H1 (cell line): ENCODE measurements around the gene TJP3. TPM values are rescaled to one million over a fixed set of nuclear protein-coding genes. Genes with fewer than 3 reads are reported as not detected.

ENCODE experiments used
- CTCF ChIA-PET: fragments of 300-600 bp; sonication (Branson Sonifier 250); formaldehyde crosslinking; loops from one replicate; lab custom pipeline; 2021; ENCODE audit not compliant: partially characterized antibody; lab: Charles Lee
- POLR2A ChIA-PET: fragments of 300-600 bp; sonication (Branson Sonifier 250); formaldehyde crosslinking; loops from one replicate; lab custom pipeline; 2021; ENCODE audit warnings: inconsistent platforms; ENCODE audit not compliant: partially characterized antibody; lab: Charles Lee
- DNase-seq, 2 experiments: peaks; one replicate each; pipeline versions ENCODE4 v3.0.0 to v3.0.0-alpha.2; 2010 to 2022; ENCODE audit warnings: low spot score in 2 of 2, low read depth in 1 of 2, mixed read lengths in 1 of 2
- FAIRE-seq: peaks from 2 replicates; lab custom pipeline; 2011; peaks lifted over from hg19 to GRCh38; lab: Jason Lieb, UNC
- H2AFZ ChIP-seq: 2 replicates; pipeline ENCODE4 v1.8.1; 2012; ENCODE audit warnings: low read length, inconsistent platforms
- H2AK5ac ChIP-seq: 2 replicates; pipeline ENCODE4 v1.6.1; 2013; ENCODE audit warnings: low read depth, low read length
- H2BK120ac ChIP-seq: replicated peaks from 2 replicates; pipeline ENCODE3; 2013; ENCODE audit warnings: low read depth, low read length, inconsistent platforms
- H2BK12ac ChIP-seq: 2 replicates; pipeline ENCODE4 v1.6.1; 2013; ENCODE audit warnings: low read depth, low read length
- H2BK15ac ChIP-seq: 2 replicates; pipeline ENCODE4 v1.6.1; 2013; ENCODE audit warnings: low read length
- H2BK20ac ChIP-seq: 2 replicates; pipeline ENCODE4 v1.6.1; 2013; ENCODE audit warnings: low read length
- H2BK5ac ChIP-seq: 2 replicates; pipeline ENCODE4 v1.6.1; 2013; ENCODE audit warnings: low read depth, low read length
- H3K14ac ChIP-seq: 2 replicates; pipeline ENCODE4 v1.6.1; 2013; ENCODE audit warnings: inconsistent platforms; ENCODE audit not compliant: insufficient read length
- H3K18ac ChIP-seq: 2 replicates; pipeline ENCODE4 v1.6.1; 2013; ENCODE audit warnings: low read length; ENCODE audit errors: extremely low read depth
- H3K23ac ChIP-seq: 2 replicates; pipeline ENCODE4 v1.6.1; 2013; ENCODE audit warnings: inconsistent platforms; ENCODE audit not compliant: insufficient read length
- H3K23me2 ChIP-seq: 2 replicates; pipeline ENCODE4 v1.6.1; 2013; ENCODE audit warnings: low read depth, low read length
- H3K27ac ChIP-seq: 2 replicates; pipeline ENCODE4 v1.6.1; 2011; ENCODE audit warnings: low read depth, low read length, inconsistent platforms
- H3K27me3 ChIP-seq, 4 experiments: replicated peaks in 1 of 4; 1 replicate in 1 of 4; 2 replicates in 3 of 4; pipeline versions ENCODE4 v1.6.1 to v1.8.1; 2011 to 2013; ENCODE audit warnings: low read length in 3 of 4, mild to moderate bottlenecking in 3 of 4, inconsistent platforms in 2 of 4, mixed read lengths in 2 of 4, moderate library complexity in 1 of 4; ENCODE audit not compliant: control insufficient read depth in 3 of 4, insufficient read depth in 3 of 4; ENCODE audit errors: extremely low read depth in 1 of 4
- H3K36me3 ChIP-seq, 4 experiments: 2 replicates each; pipeline versions ENCODE4 v1.6.1 to v1.8.1; 2011 to 2013; ENCODE audit warnings: mild to moderate bottlenecking in 4 of 4, low read length in 3 of 4, moderate library complexity in 2 of 4, control low read depth in 1 of 4, inconsistent platforms in 1 of 4; ENCODE audit not compliant: insufficient read depth in 4 of 4, control insufficient read depth in 2 of 4
- H3K4ac ChIP-seq: replicated peaks from 2 replicates; pipeline ENCODE3; 2013; ENCODE audit warnings: low read length, low read depth, mixed read lengths, inconsistent platforms; ENCODE audit not compliant: insufficient read length
- H3K4me1 ChIP-seq, 4 experiments: replicated peaks in 1 of 4; 1 replicate in 1 of 4; 2 replicates in 3 of 4; pipeline versions ENCODE4 v1.6.1 to v1.8.1; 2011 to 2013; ENCODE audit warnings: low read length in 3 of 4, inconsistent platforms in 2 of 4, mixed read lengths in 1 of 4; ENCODE audit not compliant: insufficient read depth in 4 of 4, control insufficient read depth in 3 of 4
- H3K4me2 ChIP-seq, 2 experiments: 2 replicates each; pipeline versions ENCODE4 v1.6.1 to v1.8.1; 2011 to 2013; ENCODE audit warnings: low read depth in 2 of 2, low read length in 2 of 2, control low read depth in 1 of 2, inconsistent platforms in 1 of 2, mild to moderate bottlenecking in 1 of 2; ENCODE audit not compliant: insufficient read depth in 1 of 2
- H3K4me3 ChIP-seq, 4 experiments: fragments of 200-600, 300-600 bp in 1 of 4; sonication (generic), shearing (Covaris generic), sonication (Bioruptor Twin) in 1 of 4; 2 replicates each; pipeline versions ENCODE4 v1.5.1 to v1.8.1; 2011 to 2016; ENCODE audit warnings: low read length in 4 of 4, low read depth in 3 of 4, control low read depth in 2 of 4, inconsistent platforms in 2 of 4, mild to moderate bottlenecking in 2 of 4, mixed read lengths in 1 of 4, moderate library complexity in 1 of 4; ENCODE audit not compliant: insufficient read depth in 2 of 4; ENCODE audit errors: extremely low read depth in 1 of 4
- H3K56ac ChIP-seq: replicated peaks from 2 replicates; pipeline ENCODE3; 2013; ENCODE audit warnings: low read depth, mild to moderate bottlenecking, mixed read lengths, low read length, inconsistent platforms; ENCODE audit not compliant: insufficient read length
- H3K79me1 ChIP-seq: 2 replicates; pipeline ENCODE4 v1.6.1; 2013; ENCODE audit warnings: low read depth, low read length, control low read depth
- H3K79me2 ChIP-seq, 2 experiments: 2 replicates each; pipeline versions ENCODE4 v1.6.1 to v1.8.1; 2012 to 2013; ENCODE audit warnings: low read length in 2 of 2, mild to moderate bottlenecking in 2 of 2, inconsistent platforms in 1 of 2; ENCODE audit not compliant: insufficient read depth in 2 of 2, control insufficient read depth in 1 of 2
- H3K9ac ChIP-seq, 4 experiments: replicated peaks in 1 of 4; 1 replicate in 1 of 4; 2 replicates in 3 of 4; pipeline versions ENCODE4 v1.6.1 to v1.8.1; 2011 to 2013; ENCODE audit warnings: low read depth in 3 of 4, low read length in 3 of 4, control low read depth in 2 of 4, mild to moderate bottlenecking in 2 of 4, moderate library complexity in 2 of 4, inconsistent platforms in 1 of 4; ENCODE audit errors: extremely low read depth in 1 of 4
- H3K9me3 ChIP-seq, 2 experiments: 2 replicates each; pipeline versions ENCODE4 v1.6.1 to v1.8.1; 2012 to 2013; ENCODE audit warnings: mild to moderate bottlenecking in 2 of 2, moderate library complexity in 2 of 2, control low read depth in 1 of 2, inconsistent platforms in 1 of 2, low read depth in 1 of 2, low read length in 1 of 2, mixed read lengths in 1 of 2; ENCODE audit not compliant: insufficient read depth in 2 of 2
- H4K20me1 ChIP-seq, 2 experiments: replicated peaks in 1 of 2; 2 replicates each; pipeline versions ENCODE3 to v1.8.1; 2011 to 2013; ENCODE audit warnings: inconsistent platforms in 2 of 2, low read length in 2 of 2, mild to moderate bottlenecking in 1 of 2; ENCODE audit not compliant: insufficient read depth in 2 of 2, control insufficient read depth in 1 of 2
- H4K5ac ChIP-seq: 2 replicates; pipeline ENCODE4 v1.6.1; 2013; ENCODE audit warnings: low read length, low read depth, mixed read lengths, inconsistent platforms; ENCODE audit not compliant: insufficient read length
- H4K8ac ChIP-seq: 2 replicates; pipeline ENCODE4 v1.8.0; 2013; ENCODE audit warnings: mild to moderate bottlenecking, moderate library complexity, low read length, inconsistent platforms; ENCODE audit not compliant: insufficient read depth; ENCODE audit errors: extremely low read depth
- H4K91ac ChIP-seq: replicated peaks from 2 replicates; pipeline ENCODE3; 2013; ENCODE audit warnings: low read length, mixed read lengths, inconsistent platforms; ENCODE audit not compliant: insufficient read length
- CTBP2 ChIP-seq: IDR thresholded peaks from 2 replicates; pipeline ENCODE4 v1.7.0; 2011; ENCODE audit warnings: borderline replicate concordance, mild to moderate bottlenecking, moderate library complexity, mixed read lengths, low read length; ENCODE audit not compliant: insufficient read depth, insufficient read length
- FOSL1 ChIP-seq: IDR thresholded peaks from 2 replicates; pipeline ENCODE4 v1.6.1; 2011; ENCODE audit warnings: mild to moderate bottlenecking, low read depth, low read length, moderate library complexity; ENCODE audit not compliant: insufficient read depth
- POLR2A ChIP-seq, 2 experiments: IDR thresholded peaks; 1 replicate in 1 of 2; 2 replicates in 1 of 2; pipeline ENCODE4 v1.6.1; 2011; ENCODE audit warnings: low read depth in 2 of 2, low read length in 2 of 2, mild to moderate bottlenecking in 2 of 2; ENCODE audit errors: control extremely low read depth in 1 of 2
- SP4 ChIP-seq: IDR thresholded peaks from 2 replicates; pipeline ENCODE4 v1.6.1; 2012; ENCODE audit warnings: low read length, inconsistent platforms
- TBP ChIP-seq: IDR thresholded peaks from 2 replicates; pipeline ENCODE4 v1.6.1; 2011; ENCODE audit warnings: low read depth, low read length, improper control_type of control experiment
- ZNF274 ChIP-seq: IDR thresholded peaks from 2 replicates; pipeline ENCODE4 v1.7.0; 2012; ENCODE audit warnings: low read length, borderline replicate concordance; ENCODE audit errors: extremely low read depth
- WGBS, 2 experiments: shearing (Covaris generic) in 1 of 2; methylation state at CpG; one replicate each; pipeline versions ENCODE4 v1.1.6 to v1.1.7; 2013 to 2015; ENCODE audit warnings: low lambda C conversion rate in 2 of 2, mixed read lengths in 2 of 2, inconsistent platforms in 1 of 2, low coverage in 1 of 2, missing lambda C conversion rate in 1 of 2; ENCODE audit not compliant: insufficient replicate concordance in 2 of 2, insufficient coverage in 1 of 2, insufficient read length in 1 of 2; ENCODE audit errors: extremely low coverage in 1 of 2, missing lambda C conversion rate in 1 of 2; 5-methylcytosine and 5-hydroxymethylcytosine counted together
- polyA plus RNA-seq, 7 experiments: library from polyadenylated mRNA; depleted of rRNA in 3 of 7; stranded (reverse) in 5 of 7; unstranded in 2 of 7; fragments of >200 nt in 5 of 7; fragments of 200-250 nt in 2 of 7; gene quantifications; 1 replicate in 5 of 7; 2 replicates in 1 of 7; 4 replicates in 1 of 7; pipeline versions ENCODE4 v1.2.1 to v1.2.3, GENCODE V29; 2011 to 2013; ENCODE audit warnings: missing spikeins in 2 of 7, mixed read lengths in 2 of 7
- total RNA-seq: library from RNA; stranded (reverse); fragmentation: NEBNext Ultra II Directional; extraction: Animal tissue kit (Norgen Biotek cat#: 25700); gene quantifications from 2 replicates; pipeline ENCODE4 v1.2.1, GENCODE V29; 2021

Gene TJP3
- total and polyA plus RNA-seq, 2 of the 8 experiments (the other 6 are each of a cell fraction or from before 2014, with no cell fraction given), result 17.1 to 26.1 TPM

- Histone ChIP-seq H3K4me3 (no peak overlapping the region), H2BK5ac (no peak overlapping the region), H3K79me2 (no peaks in the 10 kb centered on the region), H2AFZ (no peak overlapping the region), H3K23ac (no peak overlapping the region), H3K14ac (no peak overlapping the region), H3K27ac (no peak overlapping the region), H3K4me1 (no peaks in the 10 kb centered on the region), H3K56ac (no peak overlapping the region), H3K18ac (no peak overlapping the region), H4K8ac (no peak overlapping the region), H2BK15ac (no peak overlapping the region), H3K9me3 (no peaks in the 10 kb centered on the region), H3K36me3 (peaks cover 0 to 13% (median 12%) of the 10 kb centered on the region in 4 experiments; a peak in 6 of 8 replicates), H3K27me3 (no peaks in the 10 kb centered on the region), H3K4ac (no peak overlapping the region), H3K79me1 (no peaks in the 10 kb centered on the region), H4K5ac (no peak overlapping the region), H2BK12ac (no peak overlapping the region), H3K4me2 (no peak overlapping the region), H3K9ac (no peak overlapping the region), H4K91ac (no peak overlapping the region), H3K23me2 (no peaks in the 10 kb centered on the region), H4K20me1 (peaks cover 0 to 22% of the 10 kb centered on the region in 2 experiments), H2AK5ac (no peak overlapping the region), H2BK20ac (no peak overlapping the region), H2BK120ac (no peak overlapping the region)
- WGBS, 2 experiments, result 96% methylated on average over 17 of the region's 22 CpGs; no CpG with 5 or more reads in 1 of the 2 experiments
- no peak for TF ChIP-seq FOSL1
- TF ChIP-seq CTBP2, result no peak
- TF ChIP-seq TBP, result no peak
- no peak for TF ChIP-seq ZNF274
- no peak for TF ChIP-seq SP4
- no peak for TF ChIP-seq POLR2A (IDR thresholded peaks at IDR 0.05; ENCODE audit: control extremely low read depth in 1 of 2, low read depth in 2 of 2, low read length in 2 of 2)
- DNase-seq (no peak), FAIRE-seq (no peak)
- ChIA-PET CTCF (interaction anchor here (0.6 to 1.6 kb wide), 3 partner anchors 15 to 132 kb away, joined by 3 to 4 read pairs (median 3); no protein-coding TSS in a partner anchor), POLR2A (interaction anchor here (1.1 to 1.6 kb wide), 2 partner anchors 10 to 24 kb away, joined by 4 read pairs; no protein-coding TSS in a partner anchor)
Observed at GRCh38 chr19:3659746-3660112, 48.5 kb upstream of the TJP3 start.
